Stomach (tissue), 4 donors: ENCODE measurements around the gene GPR153.

ENCODE experiments used
- POLR2A ChIP-seq, 4 donors: fragments of 450-650 bp; IDR thresholded peaks; one replicate each; pipeline ENCODE4 v1.6.1; 2016; ENCODE audit warnings: antibody characterized with exemption in 4 of 4, control low read depth in 2 of 4, mild to moderate bottlenecking in 1 of 4, moderate library complexity in 1 of 4
- TF ChIP-seq, protein P1 (sequence below), 7 experiments: fragments of 450-650 bp in 4 of 7; fragments of 200-600 bp in 3 of 7; sonication (generic) in 3 of 7; IDR thresholded peaks; one replicate each; pipeline ENCODE4 v1.5.1; 2016 to 2019; ENCODE audit warnings: antibody characterized with exemption in 7 of 7, control low read depth in 2 of 7, mild to moderate bottlenecking in 1 of 7

DNA sequence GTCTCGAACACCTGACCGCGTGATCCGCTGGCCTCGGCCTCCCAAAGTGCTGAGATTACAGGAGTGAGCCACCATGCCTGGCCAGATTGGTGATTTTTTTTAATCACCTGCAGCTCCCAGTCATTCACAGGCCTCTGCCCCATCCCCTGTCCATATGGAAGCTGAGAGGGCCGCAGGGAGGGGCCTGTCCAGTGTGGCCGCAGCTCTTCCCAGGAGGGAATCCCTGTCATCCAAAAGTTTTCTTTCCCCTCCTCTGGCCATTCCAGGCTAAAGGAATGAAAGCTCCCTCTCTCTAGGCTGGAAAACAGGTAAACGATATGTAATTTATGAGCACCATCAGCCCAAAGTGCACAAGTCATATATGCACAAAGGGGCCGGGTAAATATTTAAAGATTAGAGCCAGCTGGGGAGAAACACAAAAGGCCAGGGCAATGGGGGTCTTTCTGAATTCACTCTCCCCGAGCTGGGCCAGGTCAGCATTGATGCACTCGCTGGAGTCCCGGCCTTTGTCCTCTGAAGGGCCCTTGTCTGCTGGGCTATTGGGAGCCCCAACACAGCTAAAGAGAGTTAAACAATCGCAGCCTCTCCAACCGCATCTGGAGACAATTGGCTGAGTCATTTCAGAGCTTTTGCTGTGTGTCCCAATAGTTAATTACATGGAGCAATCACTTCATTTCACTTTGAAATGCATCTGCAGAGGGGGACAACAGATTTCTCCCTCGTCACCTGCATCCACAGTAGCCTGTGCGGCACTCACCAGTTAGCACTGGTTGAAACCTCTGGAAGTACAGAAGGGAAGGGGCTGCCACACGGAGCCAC is 20.7 kb downstream of the GPR153 start:
- TF ChIP-seq, protein P1, sequence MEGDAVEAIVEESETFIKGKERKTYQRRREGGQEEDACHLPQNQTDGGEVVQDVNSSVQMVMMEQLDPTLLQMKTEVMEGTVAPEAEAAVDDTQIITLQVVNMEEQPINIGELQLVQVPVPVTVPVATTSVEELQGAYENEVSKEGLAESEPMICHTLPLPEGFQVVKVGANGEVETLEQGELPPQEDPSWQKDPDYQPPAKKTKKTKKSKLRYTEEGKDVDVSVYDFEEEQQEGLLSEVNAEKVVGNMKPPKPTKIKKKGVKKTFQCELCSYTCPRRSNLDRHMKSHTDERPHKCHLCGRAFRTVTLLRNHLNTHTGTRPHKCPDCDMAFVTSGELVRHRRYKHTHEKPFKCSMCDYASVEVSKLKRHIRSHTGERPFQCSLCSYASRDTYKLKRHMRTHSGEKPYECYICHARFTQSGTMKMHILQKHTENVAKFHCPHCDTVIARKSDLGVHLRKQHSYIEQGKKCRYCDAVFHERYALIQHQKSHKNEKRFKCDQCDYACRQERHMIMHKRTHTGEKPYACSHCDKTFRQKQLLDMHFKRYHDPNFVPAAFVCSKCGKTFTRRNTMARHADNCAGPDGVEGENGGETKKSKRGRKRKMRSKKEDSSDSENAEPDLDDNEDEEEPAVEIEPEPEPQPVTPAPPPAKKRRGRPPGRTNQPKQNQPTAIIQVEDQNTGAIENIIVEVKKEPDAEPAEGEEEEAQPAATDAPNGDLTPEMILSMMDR (IDR thresholded peaks at IDR 0.05): no peak
- TF ChIP-seq POLR2A (IDR thresholded peaks at IDR 0.05): no peak
